GM23248 (cell line): Measurements from ENCODE around the gene SARM1.

Source experiments
- EZH2 ChIP-seq: fragments of 200-600 bp; sonication (generic); IDR thresholded peaks from 2 replicates; pipeline ENCODE4 v1.6.1; 2018; ENCODE audit warnings: antibody characterized with exemption, mild to moderate bottlenecking; ENCODE audit not compliant: insufficient read depth, poor library complexity, severe bottlenecking
- EZH2phosphoT487 ChIP-seq: fragments of 200-600 bp; sonication (generic); IDR thresholded peaks from 2 replicates; pipeline ENCODE4 v1.6.1; 2018; ENCODE audit warnings: antibody characterized with exemption, moderate library complexity, mild to moderate bottlenecking, low read depth; ENCODE audit not compliant: insufficient read depth

- TF ChIP-seq EZH2 (no peak), EZH2phosphoT487 (no peak)
These were observed 35.3 kb upstream of the SARM1 start for GRCh38 chr17:28335959-28336871.
